Tibial nerve (tissue), 4 donors: Measurements from ENCODE around the gene CCP110.

Experiments used
- CTCF ChIP-seq, 5 experiments: fragments of 200-600 bp in 3 of 5; fragments of 450-650 bp in 2 of 5; sonication (generic) in 3 of 5; IDR thresholded peaks; one replicate each; pipeline ENCODE4 v1.5.1; 2016 to 2019; ENCODE audit warnings: antibody characterized with exemption in 5 of 5, mild to moderate bottlenecking in 3 of 5, moderate library complexity in 2 of 5
- EP300 ChIP-seq, 2 donors: sonication (generic); formaldehyde crosslinking; IDR thresholded peaks; one replicate each; pipeline ENCODE4 v1.6.1; 2017; ENCODE audit warnings: antibody characterized with exemption in 2 of 2, mild to moderate bottlenecking in 1 of 2
- POLR2A ChIP-seq, 2 donors: fragments of 450-650 bp; IDR thresholded peaks; one replicate each; pipeline ENCODE4 v1.6.1; 2017; ENCODE audit warnings: antibody characterized with exemption in 2 of 2, mild to moderate bottlenecking in 2 of 2, moderate library complexity in 2 of 2

DNA sequence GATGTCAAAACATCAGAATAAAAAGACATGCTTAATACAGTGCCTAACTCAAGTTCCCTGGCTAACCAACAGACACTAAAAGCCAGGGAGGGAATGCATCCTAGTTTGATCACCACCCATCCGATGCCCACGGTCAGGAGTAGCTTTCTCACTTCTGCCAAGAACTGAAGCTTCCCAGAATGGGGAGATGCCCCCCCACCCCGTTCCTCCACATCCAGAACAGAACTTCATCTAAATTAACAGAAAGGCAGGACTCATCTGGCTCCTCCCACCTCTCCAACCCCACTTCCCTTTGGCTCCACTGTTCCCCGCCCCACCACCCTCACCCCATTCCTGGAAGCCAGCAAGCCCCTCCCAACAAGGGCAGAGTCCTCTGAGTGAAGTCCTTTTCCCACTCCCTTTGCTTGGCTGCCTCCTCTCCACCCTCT, 35.5 kb upstream of the CCP110 start:
- TF ChIP-seq CTCF (IDR thresholded peaks at IDR 0.05) (no peak), POLR2A (IDR thresholded peaks at IDR 0.05) (no peak), EP300 (IDR thresholded peaks at IDR 0.05) (no peak)
